ENCODE measurements around the gene BCL2.

- no peak for TF ChIP-seq ARNTL (CRISPR knock-in tag; IDR thresholded peaks at IDR 0.05; ENCODE audit: borderline replicate concordance, low read depth)
- no peak for TF ChIP-seq OSR1 (CRISPR knock-in tag; IDR thresholded peaks at IDR 0.05)
Measured at GRCh38 chr18:63180321-63180720, 139.2 kb downstream of the BCL2 start.

Measured in SK-N-SH treated with all-trans-retinoic acid at 6 μM for 48 hours (cell line).